HepG2 (cell line): Measurements from ENCODE around the gene GPATCH4. TPM values are rescaled to one million over a fixed set of nuclear protein-coding genes. Genes with fewer than 3 reads are reported as not detected.

ENCODE experiments used
- BORCS8-MEF2B ChIP-seq: sonication (generic); formaldehyde crosslinking; IDR thresholded peaks from 2 replicates; pipeline ENCODE4 v1.8.0; 2022; ENCODE audit warnings: mild to moderate bottlenecking, missing genetic modification reagents
- BRCA1 ChIP-seq: sonication (generic); formaldehyde crosslinking; IDR thresholded peaks from 2 replicates; pipeline ENCODE4 v1.4.0; 2020; ENCODE audit warnings: missing genetic modification reagents
- ETV5 ChIP-seq: IDR thresholded peaks from 2 replicates; pipeline ENCODE4 v1.6.1; 2018; ENCODE audit warnings: missing biosample characterization, missing genetic modification reagents, inconsistent platforms, borderline replicate concordance
- MAF1 ChIP-seq: sonication (generic); formaldehyde crosslinking; IDR thresholded peaks from 2 replicates; pipeline ENCODE4 v1.5.0; 2020; ENCODE audit warnings: missing genetic modification reagents, borderline replicate concordance
- MED13 ChIP-seq: sonication (generic); formaldehyde crosslinking; IDR thresholded peaks from 2 replicates; pipeline ENCODE4 v1.5.0; 2020; ENCODE audit warnings: missing genetic modification reagents
- MYC ChIP-seq: sonication (generic); formaldehyde crosslinking; IDR thresholded peaks from 2 replicates; pipeline ENCODE4 v1.9.0; 2021; ENCODE audit warnings: missing genetic modification reagents, borderline replicate concordance
- RFX5 ChIP-seq: IDR thresholded peaks from 2 replicates; pipeline ENCODE4 v1.6.1; 2011; ENCODE audit warnings: low read depth, low read length, improper control_type of control experiment
- THAP11 ChIP-seq: IDR thresholded peaks from 2 replicates; pipeline ENCODE4 v1.6.1; 2016; ENCODE audit warnings: missing biosample characterization, missing genetic modification reagents
- ZNF350 ChIP-seq: sonication (generic); formaldehyde crosslinking; IDR thresholded peaks from 2 replicates; pipeline ENCODE4 v1.4.0; 2020; ENCODE audit warnings: mild to moderate bottlenecking, low read depth, missing genetic modification reagents, borderline replicate concordance
- ZNF577 ChIP-seq: sonication (generic); formaldehyde crosslinking; IDR thresholded peaks from 2 replicates; pipeline ENCODE4 v1.4.0; 2020; ENCODE audit warnings: mild to moderate bottlenecking, low read depth, missing genetic modification reagents, borderline replicate concordance
- polyA plus RNA-seq, 8 experiments: library from polyadenylated mRNA; depleted of rRNA in 3 of 8; stranded (reverse) in 7 of 8; unstranded in 1 of 8; fragments of >200 nt; fragmentation: Illumina TruSeq in 4 of 8; extraction: Trizol in 4 of 8; gene quantifications; 2 replicates each; pipeline versions ENCODE4 v1.2.1 to v1.2.3, GENCODE V29; 2011 to 2016; ENCODE audit warnings: low read depth in 4 of 8, missing spikeins in 1 of 8, mixed read lengths in 1 of 8; ENCODE audit not compliant: insufficient read depth in 1 of 8
- total RNA-seq, 5 experiments: library from RNA; depleted of rRNA; stranded (reverse); fragments of >200 nt; fragmentation: Illumina TruSeq; extraction: Trizol; gene quantifications; 2 replicates each; pipeline ENCODE4 v1.2.3, GENCODE V29; 2016; ENCODE audit warnings: low read depth in 1 of 5
- TF ChIP-seq, protein P1 (sequence below): sonication (generic); formaldehyde crosslinking; IDR thresholded peaks from 2 replicates; pipeline ENCODE4 v1.4.0; 2020; ENCODE audit warnings: missing genetic modification reagents
- TF ChIP-seq, protein P2 (sequence below): sonication (generic); formaldehyde crosslinking; IDR thresholded peaks from 2 replicates; pipeline ENCODE4 v1.5.1; 2020; ENCODE audit warnings: mild to moderate bottlenecking, missing genetic modification reagents
- TF ChIP-seq, protein P3 (sequence below): sonication (generic); formaldehyde crosslinking; IDR thresholded peaks from 2 replicates; pipeline ENCODE4 v1.8.0; 2022; ENCODE audit warnings: mild to moderate bottlenecking, missing genetic modification reagents; ENCODE audit not compliant: insufficient replicate concordance
- TF ChIP-seq, protein P4 (sequence below): fragments of 450-650 bp; IDR thresholded peaks from 2 replicates; pipeline ENCODE4 v1.6.1; 2017
- TF ChIP-seq, protein P5 (sequence below): sonication (generic); formaldehyde crosslinking; IDR thresholded peaks from 2 replicates; pipeline ENCODE4 v1.5.0; 2020; ENCODE audit warnings: missing genetic modification reagents, mild to moderate bottlenecking, borderline replicate concordance
- TF ChIP-seq, protein P6 (sequence below): sonication (generic); formaldehyde crosslinking; IDR thresholded peaks from 2 replicates; pipeline ENCODE4 v1.8.1; 2023; ENCODE audit warnings: missing genetic modification reagents, mild to moderate bottlenecking, borderline replicate concordance

The GPATCH4 gene
- total and polyA plus RNA-seq, 2 of the 13 experiments (the other 11 are each of a cell fraction or from before 2014, with no cell fraction given): 19.2 to 37.9 TPM

DNA sequence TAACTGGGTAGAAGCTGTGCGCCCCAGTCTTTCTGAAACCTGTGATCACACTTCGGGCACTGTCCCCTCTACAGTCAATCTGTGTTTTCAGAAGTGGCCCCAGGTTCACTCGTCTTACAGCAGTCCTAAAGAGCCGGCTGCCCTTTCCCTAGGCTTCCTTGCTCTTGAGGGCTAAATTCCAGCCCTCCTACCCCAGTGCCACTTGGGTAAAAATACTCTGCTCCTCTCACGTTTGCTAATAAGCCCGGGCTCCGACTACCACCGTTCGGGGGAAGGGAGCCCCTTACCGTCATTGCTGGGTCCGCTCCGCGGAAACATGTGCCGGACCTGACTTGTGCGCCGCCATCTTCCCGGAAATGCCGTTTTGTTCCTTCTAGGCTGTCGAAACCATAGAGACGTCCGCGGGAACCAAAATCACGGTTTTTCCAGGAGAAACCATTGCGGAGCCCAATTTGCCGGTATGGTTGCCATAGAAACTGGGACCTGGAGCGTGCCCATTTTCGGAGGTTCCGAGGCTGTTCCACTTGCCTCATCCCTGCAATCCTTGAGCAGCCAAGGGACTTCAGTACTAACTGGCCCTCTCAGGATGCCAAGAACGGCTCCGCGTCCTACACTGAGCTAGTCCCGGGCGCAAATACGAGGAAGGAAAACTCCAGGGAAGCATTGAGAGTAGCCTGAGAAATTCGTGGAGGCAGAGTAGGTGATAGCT, at the start of gene GPATCH4 (continued):
- TF ChIP-seq, protein P1, sequence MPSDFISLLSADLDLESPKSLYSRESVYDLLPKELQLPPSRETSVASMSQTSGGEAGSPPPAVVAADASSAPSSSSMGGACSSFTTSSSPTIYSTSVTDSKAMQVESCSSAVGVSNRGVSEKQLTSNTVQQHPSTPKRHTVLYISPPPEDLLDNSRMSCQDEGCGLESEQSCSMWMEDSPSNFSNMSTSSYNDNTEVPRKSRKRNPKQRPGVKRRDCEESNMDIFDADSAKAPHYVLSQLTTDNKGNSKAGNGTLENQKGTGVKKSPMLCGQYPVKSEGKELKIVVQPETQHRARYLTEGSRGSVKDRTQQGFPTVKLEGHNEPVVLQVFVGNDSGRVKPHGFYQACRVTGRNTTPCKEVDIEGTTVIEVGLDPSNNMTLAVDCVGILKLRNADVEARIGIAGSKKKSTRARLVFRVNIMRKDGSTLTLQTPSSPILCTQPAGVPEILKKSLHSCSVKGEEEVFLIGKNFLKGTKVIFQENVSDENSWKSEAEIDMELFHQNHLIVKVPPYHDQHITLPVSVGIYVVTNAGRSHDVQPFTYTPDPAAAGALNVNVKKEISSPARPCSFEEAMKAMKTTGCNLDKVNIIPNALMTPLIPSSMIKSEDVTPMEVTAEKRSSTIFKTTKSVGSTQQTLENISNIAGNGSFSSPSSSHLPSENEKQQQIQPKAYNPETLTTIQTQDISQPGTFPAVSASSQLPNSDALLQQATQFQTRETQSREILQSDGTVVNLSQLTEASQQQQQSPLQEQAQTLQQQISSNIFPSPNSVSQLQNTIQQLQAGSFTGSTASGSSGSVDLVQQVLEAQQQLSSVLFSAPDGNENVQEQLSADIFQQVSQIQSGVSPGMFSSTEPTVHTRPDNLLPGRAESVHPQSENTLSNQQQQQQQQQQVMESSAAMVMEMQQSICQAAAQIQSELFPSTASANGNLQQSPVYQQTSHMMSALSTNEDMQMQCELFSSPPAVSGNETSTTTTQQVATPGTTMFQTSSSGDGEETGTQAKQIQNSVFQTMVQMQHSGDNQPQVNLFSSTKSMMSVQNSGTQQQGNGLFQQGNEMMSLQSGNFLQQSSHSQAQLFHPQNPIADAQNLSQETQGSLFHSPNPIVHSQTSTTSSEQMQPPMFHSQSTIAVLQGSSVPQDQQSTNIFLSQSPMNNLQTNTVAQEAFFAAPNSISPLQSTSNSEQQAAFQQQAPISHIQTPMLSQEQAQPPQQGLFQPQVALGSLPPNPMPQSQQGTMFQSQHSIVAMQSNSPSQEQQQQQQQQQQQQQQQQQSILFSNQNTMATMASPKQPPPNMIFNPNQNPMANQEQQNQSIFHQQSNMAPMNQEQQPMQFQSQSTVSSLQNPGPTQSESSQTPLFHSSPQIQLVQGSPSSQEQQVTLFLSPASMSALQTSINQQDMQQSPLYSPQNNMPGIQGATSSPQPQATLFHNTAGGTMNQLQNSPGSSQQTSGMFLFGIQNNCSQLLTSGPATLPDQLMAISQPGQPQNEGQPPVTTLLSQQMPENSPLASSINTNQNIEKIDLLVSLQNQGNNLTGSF (CRISPR knock-in tag): 0 out of 2 replicates have a peak, but pooled peaks have one; percentile 61
- no peak for TF ChIP-seq ZNF577 (CRISPR knock-in tag)
- TF ChIP-seq, protein P2, sequence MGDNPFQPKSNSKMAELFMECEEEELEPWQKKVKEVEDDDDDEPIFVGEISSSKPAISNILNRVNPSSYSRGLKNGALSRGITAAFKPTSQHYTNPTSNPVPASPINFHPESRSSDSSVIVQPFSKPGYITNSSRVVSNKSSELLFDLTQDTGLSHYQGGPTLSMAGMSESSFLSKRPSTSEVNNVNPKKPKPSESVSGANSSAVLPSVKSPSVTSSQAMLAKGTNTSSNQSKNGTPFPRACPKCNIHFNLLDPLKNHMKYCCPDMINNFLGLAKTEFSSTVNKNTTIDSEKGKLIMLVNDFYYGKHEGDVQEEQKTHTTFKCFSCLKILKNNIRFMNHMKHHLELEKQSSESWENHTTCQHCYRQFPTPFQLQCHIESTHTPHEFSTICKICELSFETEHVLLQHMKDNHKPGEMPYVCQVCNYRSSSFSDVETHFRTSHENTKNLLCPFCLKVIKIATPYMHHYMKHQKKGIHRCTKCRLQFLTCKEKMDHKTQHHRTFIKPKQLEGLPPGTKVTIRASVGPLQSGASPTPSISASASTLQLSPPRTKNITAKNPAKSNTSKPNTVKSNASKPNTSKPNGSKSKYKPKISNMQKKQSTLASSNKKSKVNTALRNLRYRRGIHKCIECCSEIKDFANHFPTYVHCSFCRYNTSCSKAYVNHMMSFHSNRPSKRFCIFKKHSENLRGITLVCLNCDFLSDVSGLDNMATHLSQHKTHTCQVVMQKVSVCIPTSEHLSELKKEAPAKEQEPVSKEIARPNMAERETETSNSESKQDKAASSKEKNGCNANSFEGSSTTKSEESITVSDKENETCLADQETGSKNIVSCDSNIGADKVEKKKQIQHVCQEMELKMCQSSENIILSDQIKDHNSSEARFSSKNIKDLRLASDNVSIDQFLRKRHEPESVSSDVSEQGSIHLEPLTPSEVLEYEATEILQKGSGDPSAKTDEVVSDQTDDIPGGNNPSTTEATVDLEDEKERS (CRISPR knock-in tag): no peak
- TF ChIP-seq BORCS8-MEF2B (CRISPR knock-in tag): peak; percentile 62; the same call in 1 of the 2 replicates
- TF ChIP-seq MYC (CRISPR knock-in tag): peak; percentile 98
- peak; percentile 62; the same call in 1 of the 2 replicates for TF ChIP-seq ZNF350 (CRISPR knock-in tag)
- no peak for TF ChIP-seq BRCA1 (CRISPR knock-in tag)
- TF ChIP-seq, protein P3, sequence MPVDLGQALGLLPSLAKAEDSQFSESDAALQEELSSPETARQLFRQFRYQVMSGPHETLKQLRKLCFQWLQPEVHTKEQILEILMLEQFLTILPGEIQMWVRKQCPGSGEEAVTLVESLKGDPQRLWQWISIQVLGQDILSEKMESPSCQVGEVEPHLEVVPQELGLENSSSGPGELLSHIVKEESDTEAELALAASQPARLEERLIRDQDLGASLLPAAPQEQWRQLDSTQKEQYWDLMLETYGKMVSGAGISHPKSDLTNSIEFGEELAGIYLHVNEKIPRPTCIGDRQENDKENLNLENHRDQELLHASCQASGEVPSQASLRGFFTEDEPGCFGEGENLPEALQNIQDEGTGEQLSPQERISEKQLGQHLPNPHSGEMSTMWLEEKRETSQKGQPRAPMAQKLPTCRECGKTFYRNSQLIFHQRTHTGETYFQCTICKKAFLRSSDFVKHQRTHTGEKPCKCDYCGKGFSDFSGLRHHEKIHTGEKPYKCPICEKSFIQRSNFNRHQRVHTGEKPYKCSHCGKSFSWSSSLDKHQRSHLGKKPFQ: no peak
- 0 out of 2 replicates have a peak, but pooled peaks have one; percentile 45 for TF ChIP-seq MED13 (CRISPR knock-in tag)
- TF ChIP-seq, protein P4, sequence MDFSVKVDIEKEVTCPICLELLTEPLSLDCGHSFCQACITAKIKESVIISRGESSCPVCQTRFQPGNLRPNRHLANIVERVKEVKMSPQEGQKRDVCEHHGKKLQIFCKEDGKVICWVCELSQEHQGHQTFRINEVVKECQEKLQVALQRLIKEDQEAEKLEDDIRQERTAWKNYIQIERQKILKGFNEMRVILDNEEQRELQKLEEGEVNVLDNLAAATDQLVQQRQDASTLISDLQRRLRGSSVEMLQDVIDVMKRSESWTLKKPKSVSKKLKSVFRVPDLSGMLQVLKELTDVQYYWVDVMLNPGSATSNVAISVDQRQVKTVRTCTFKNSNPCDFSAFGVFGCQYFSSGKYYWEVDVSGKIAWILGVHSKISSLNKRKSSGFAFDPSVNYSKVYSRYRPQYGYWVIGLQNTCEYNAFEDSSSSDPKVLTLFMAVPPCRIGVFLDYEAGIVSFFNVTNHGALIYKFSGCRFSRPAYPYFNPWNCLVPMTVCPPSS: no peak
- TF ChIP-seq, protein P5, sequence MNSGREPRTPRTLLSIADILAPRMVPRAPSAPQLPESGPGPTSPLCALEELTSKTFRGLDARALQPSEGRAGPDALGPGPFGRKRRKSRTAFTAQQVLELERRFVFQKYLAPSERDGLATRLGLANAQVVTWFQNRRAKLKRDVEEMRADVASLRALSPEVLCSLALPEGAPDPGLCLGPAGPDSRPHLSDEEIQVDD (CRISPR knock-in tag): no peak
- no peak for TF ChIP-seq RFX5
- TF ChIP-seq, protein P6, sequence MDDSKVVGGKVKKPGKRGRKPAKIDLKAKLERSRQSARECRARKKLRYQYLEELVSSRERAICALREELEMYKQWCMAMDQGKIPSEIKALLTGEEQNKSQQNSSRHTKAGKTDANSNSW: 0 out of 2 replicates have a peak, but pooled peaks have one; percentile 68
- peak; percentile 70; the same call in 1 of the 2 replicates for TF ChIP-seq ETV5
- no peak for TF ChIP-seq MAF1 (CRISPR knock-in tag)
- peak; percentile 92 for TF ChIP-seq THAP11 (CRISPR knock-in tag)
